WERI-Rb-1 (cell line): ENCODE results near the gene MAP4K3.
"Not testable (repeated sequence)": the region's sequence is repeated elsewhere in the genome, so short reads cannot be mapped to it uniquely, and the experiment has no call there.

ENCODE experiments used
- DNase-seq: peaks from one replicate; pipeline ENCODE4 v3.0.0-alpha.2; 2020
- H3K27ac ChIP-seq: fragments of 250-450 bp; sonication (Bioruptor Pico); 2 replicates; pipeline ENCODE4 v1.5.1; 2020; ENCODE audit warnings: mild to moderate bottlenecking, moderate library complexity
- H3K27me3 ChIP-seq: fragments of 250-450 bp; sonication (Bioruptor Pico); 2 replicates; pipeline ENCODE4 v1.5.1; 2021; ENCODE audit warnings: mild to moderate bottlenecking, low read depth, moderate library complexity; ENCODE audit not compliant: insufficient read depth, severe bottlenecking
- H3K36me3 ChIP-seq: fragments of 250-450 bp; sonication (Bioruptor Pico); 2 replicates; pipeline ENCODE4 v1.5.1; 2020; ENCODE audit warnings: mild to moderate bottlenecking, moderate library complexity
- H3K4me3 ChIP-seq: 2 replicates; pipeline ENCODE4 v1.5.1; 2011; ENCODE audit warnings: low read depth, mild to moderate bottlenecking, control low read depth, low read length
- H3K9me3 ChIP-seq: fragments of 250-450 bp; sonication (Bioruptor Pico); 2 replicates; pipeline ENCODE4 v1.5.1; 2021; ENCODE audit warnings: mild to moderate bottlenecking, moderate library complexity; ENCODE audit not compliant: severe bottlenecking
- CTCF ChIP-seq: IDR thresholded peaks from 2 replicates; pipeline ENCODE4 v1.5.1; 2011; ENCODE audit warnings: low read depth, mild to moderate bottlenecking, control low read depth, inconsistent platforms, low read length

MAP4K3 gene

GRCh38 chr2:39386064-39386463 lies 51.0 kb downstream of the MAP4K3 start:
- no peaks in the 10 kb centered on the region for H3K27me3 ChIP-seq
- no peak overlapping the region for H3K27ac ChIP-seq
- DNase-seq, result no peak
- TF ChIP-seq CTCF, result no peak
- no peaks in the 10 kb centered on the region for H3K9me3 ChIP-seq
- H3K36me3 ChIP-seq, result no peaks in the 10 kb centered on the region
- H3K4me3 ChIP-seq, result no peak overlapping the region

GRCh38 chr2:39385172-39385571 lies 51.9 kb downstream of the MAP4K3 start:
- no peaks in the 10 kb centered on the region for H3K27me3 ChIP-seq
- no peak for DNase-seq
- no peaks in the 10 kb centered on the region for H3K36me3 ChIP-seq
- H3K4me3 ChIP-seq, result no peak overlapping the region
- no peaks in the 10 kb centered on the region for H3K9me3 ChIP-seq
- TF ChIP-seq CTCF, result no peak
- H3K27ac ChIP-seq, result no peak overlapping the region

GRCh38 chr2:39384071-39384470 lies 53.0 kb downstream of the MAP4K3 start:
- not testable (repeated sequence) for DNase-seq, H3K4me3 ChIP-seq, H3K27ac ChIP-seq, H3K9me3 ChIP-seq, H3K27me3 ChIP-seq, H3K36me3 ChIP-seq

- no peak for DNase-seq
- Histone ChIP-seq H3K9me3 (no peaks in the 10 kb centered on the region), H3K27ac (no peak overlapping the region), H3K36me3 (no peaks in the 10 kb centered on the region), H3K27me3 (no peaks in the 10 kb centered on the region), H3K4me3 (no peak overlapping the region)
- TF ChIP-seq CTCF, result no peak
Measured at GRCh38 chr2:39383146-39383545, 53.9 kb downstream of the MAP4K3 start.

- no peak for TF ChIP-seq CTCF
- H3K36me3 ChIP-seq, result no peaks in the 10 kb centered on the region
- DNase-seq, result no peak
- H3K27ac ChIP-seq, result no peak overlapping the region
- H3K9me3 ChIP-seq, result no peaks in the 10 kb centered on the region
- no peaks in the 10 kb centered on the region for H3K27me3 ChIP-seq
- no peak overlapping the region for H3K4me3 ChIP-seq
Measured at GRCh38 chr2:39381653-39382052, 55.4 kb downstream of the MAP4K3 start.

- no peaks in the 10 kb centered on the region for H3K9me3 ChIP-seq
- H3K36me3 ChIP-seq, result peaks cover 4% of the 10 kb centered on the region
- DNase-seq, result no peak
- H3K4me3 ChIP-seq, result no peak overlapping the region
- TF ChIP-seq CTCF, result no peak
- no peaks in the 10 kb centered on the region for H3K27me3 ChIP-seq
- no peak overlapping the region for H3K27ac ChIP-seq
Measured at GRCh38 chr2:39380525-39381150, 56.4 kb downstream of the MAP4K3 start.
